Sigmoid colon (tissue), 7 donors: ENCODE results near the gene RAB11B. TPM values are rescaled to one million over a fixed set of nuclear protein-coding genes. Genes with fewer than 3 reads are reported as not detected.
"Not testable (repeated sequence)": the region's sequence is repeated elsewhere in the genome, so short reads cannot be mapped to it uniquely, and the experiment has no call there.

Experiments used
- DNase-seq: peaks from one replicate; pipeline ENCODE4 v3.0.0-alpha.2; 2019
- H3K27ac ChIP-seq, 4 donors: fragments of 200-600 bp; sonication (generic); one replicate each; pipeline ENCODE4 v1.5.1; 2016 to 2019; ENCODE audit warnings: mild to moderate bottlenecking in 1 of 4
- H3K27me3 ChIP-seq, 3 donors: fragments of 200-600 bp; sonication (generic); one replicate each; pipeline ENCODE4 v1.5.1; 2019; ENCODE audit warnings: mild to moderate bottlenecking in 1 of 3
- H3K36me3 ChIP-seq, 4 donors: fragments of 200-600 bp; sonication (generic); one replicate each; pipeline ENCODE4 v1.5.1; 2016 to 2019
- H3K4me1 ChIP-seq, 4 donors: fragments of 200-600 bp; sonication (generic); one replicate each; pipeline ENCODE4 v1.5.1; 2017 to 2019
- H3K4me3 ChIP-seq, 4 donors: fragments of 200-600 bp; sonication (generic); one replicate each; pipeline ENCODE4 v1.5.1; 2017 to 2019; ENCODE audit warnings: mild to moderate bottlenecking in 2 of 4, moderate library complexity in 1 of 4
- H3K9me3 ChIP-seq, 4 donors: fragments of 200-600 bp in 3 of 4; sonication (generic) in 3 of 4; one replicate each; pipeline versions ENCODE4 v1.5.1 to v1.6.1; 2013 to 2019
- EP300 ChIP-seq, 4 donors: sonication (generic); formaldehyde crosslinking; IDR thresholded peaks; one replicate each; pipeline ENCODE4 v1.6.1; 2017; ENCODE audit warnings: antibody characterized with exemption in 4 of 4
- POLR2A ChIP-seq, 2 donors: fragments of 450-650 bp; IDR thresholded peaks; one replicate each; pipeline ENCODE4 v1.6.1; 2016; ENCODE audit warnings: antibody characterized with exemption in 2 of 2, mild to moderate bottlenecking in 2 of 2, moderate library complexity in 2 of 2
- POLR2AphosphoS5 ChIP-seq, 4 donors: sonication (generic); formaldehyde crosslinking; IDR thresholded peaks; one replicate each; pipeline ENCODE4 v1.6.1; 2017; ENCODE audit warnings: antibody characterized with exemption in 4 of 4
- WGBS, 2 donors: extraction: QIAGEN DNeasy Blood & Tissue Kit; methylation state at CpG; one replicate each; pipeline ENCODE4 v1.1.7; 2013; 5-methylcytosine and 5-hydroxymethylcytosine counted together
- intact Hi-C: fragments of 100-400 bp; cut with DNase I; formaldehyde crosslinking; loops from one replicate; pipeline ENCODE4 v1.15.1; 2023
- polyA plus RNA-seq, 3 donors: library from polyadenylated mRNA; stranded (reverse); fragments of 200-250 nt; gene quantifications; one replicate each; pipeline ENCODE4 v1.2.3, GENCODE V29; 2013
- total RNA-seq, 4 donors: library from RNA; depleted of rRNA; stranded (reverse); fragments of >200 nt; gene quantifications; one replicate each; pipeline ENCODE4 v1.1.0, GENCODE V29; 2016
- TF ChIP-seq, protein P1 (sequence below), 4 experiments: fragments of 450-650 bp in 3 of 4; fragments of 200-600 bp in 1 of 4; IDR thresholded peaks; one replicate each; pipeline ENCODE4 v1.5.1; 2016 to 2019; ENCODE audit warnings: antibody characterized with exemption in 4 of 4, mild to moderate bottlenecking in 3 of 4, moderate library complexity in 2 of 4
- donor health status: healthy with polysubstance abuse.
- donor health status: Bipolar disorder and iron deficiency.
- donor health status: healthy.

The RAB11B gene
- total and polyA plus RNA-seq, 7 donors, result 17.5 to 103 (median 42.1) TPM

GRCh38 chr19:8429044-8429443, 38.9 kb downstream of the RAB11B start:
- H3K36me3 ChIP-seq, result peaks cover 0 to 52% (median 15%) of the 10 kb centered on the region in 4 donors
- TF ChIP-seq POLR2A (IDR thresholded peaks at IDR 0.05) (no peak), EP300 (IDR thresholded peaks at IDR 0.05) (no peak)
- H3K4me3 ChIP-seq, result no peak overlapping the region
- intact Hi-C loops, result no loop called here
- no peak for DNase-seq
- no peaks in the 10 kb centered on the region for H3K9me3 ChIP-seq
- peaks cover 0 to 17% (median 12%) of the 10 kb centered on the region in 4 donors for H3K4me1 ChIP-seq
- 87 to 93% methylated on average over 6 of the region's 6 CpGs for WGBS, 2 donors
- no peak overlapping the region for H3K27ac ChIP-seq
- H3K27me3 ChIP-seq, result no peaks in the 10 kb centered on the region

- Histone ChIP-seq H3K27ac (no peak overlapping the region), H3K36me3 (peaks cover 0 to 55% (median 15%) of the 10 kb centered on the region in 4 donors), H3K27me3 (no peaks in the 10 kb centered on the region), H3K4me3 (no peak overlapping the region), H3K9me3 (no peaks in the 10 kb centered on the region), H3K4me1 (peaks cover 0 to 15% (median 7%) of the 10 kb centered on the region in 4 donors)
- 97% methylated on average over 6 of the region's 6 CpGs for WGBS, 2 donors
- intact Hi-C loops, result no loop called here
- DNase-seq, result no peak
- TF ChIP-seq POLR2AphosphoS5 (IDR thresholded peaks at IDR 0.05) (no peak), POLR2A (IDR thresholded peaks at IDR 0.05) (no peak), EP300 (IDR thresholded peaks at IDR 0.05) (no peak)
- TF ChIP-seq, protein P1, sequence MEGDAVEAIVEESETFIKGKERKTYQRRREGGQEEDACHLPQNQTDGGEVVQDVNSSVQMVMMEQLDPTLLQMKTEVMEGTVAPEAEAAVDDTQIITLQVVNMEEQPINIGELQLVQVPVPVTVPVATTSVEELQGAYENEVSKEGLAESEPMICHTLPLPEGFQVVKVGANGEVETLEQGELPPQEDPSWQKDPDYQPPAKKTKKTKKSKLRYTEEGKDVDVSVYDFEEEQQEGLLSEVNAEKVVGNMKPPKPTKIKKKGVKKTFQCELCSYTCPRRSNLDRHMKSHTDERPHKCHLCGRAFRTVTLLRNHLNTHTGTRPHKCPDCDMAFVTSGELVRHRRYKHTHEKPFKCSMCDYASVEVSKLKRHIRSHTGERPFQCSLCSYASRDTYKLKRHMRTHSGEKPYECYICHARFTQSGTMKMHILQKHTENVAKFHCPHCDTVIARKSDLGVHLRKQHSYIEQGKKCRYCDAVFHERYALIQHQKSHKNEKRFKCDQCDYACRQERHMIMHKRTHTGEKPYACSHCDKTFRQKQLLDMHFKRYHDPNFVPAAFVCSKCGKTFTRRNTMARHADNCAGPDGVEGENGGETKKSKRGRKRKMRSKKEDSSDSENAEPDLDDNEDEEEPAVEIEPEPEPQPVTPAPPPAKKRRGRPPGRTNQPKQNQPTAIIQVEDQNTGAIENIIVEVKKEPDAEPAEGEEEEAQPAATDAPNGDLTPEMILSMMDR (IDR thresholded peaks at IDR 0.05), result no peak
Measured at GRCh38 chr19:8429826-8430225, 39.7 kb downstream of the RAB11B start.

GRCh38 chr19:8430650-8431049, 40.5 kb downstream of the RAB11B start:
- peaks cover 0 to 11% (median 4%) of the 10 kb centered on the region in 4 donors for H3K4me1 ChIP-seq
- H3K27ac ChIP-seq, result no peak overlapping the region
- no peak for DNase-seq
- no peaks in the 10 kb centered on the region for H3K9me3 ChIP-seq
- peaks cover 0 to 61% (median 15%) of the 10 kb centered on the region in 4 donors for H3K36me3 ChIP-seq
- no peaks in the 10 kb centered on the region for H3K27me3 ChIP-seq
- no peak overlapping the region for H3K4me3 ChIP-seq
- intact Hi-C loops, result no loop called here
- TF ChIP-seq POLR2AphosphoS5 (IDR thresholded peaks at IDR 0.05) (no peak), EP300 (IDR thresholded peaks at IDR 0.05) (no peak), POLR2A (IDR thresholded peaks at IDR 0.05) (no peak)
- TF ChIP-seq, protein P1 (IDR thresholded peaks at IDR 0.05), result no peak
- 95 to 96% methylated on average over 20 of the region's 20 CpGs for WGBS, 2 donors

DNA sequence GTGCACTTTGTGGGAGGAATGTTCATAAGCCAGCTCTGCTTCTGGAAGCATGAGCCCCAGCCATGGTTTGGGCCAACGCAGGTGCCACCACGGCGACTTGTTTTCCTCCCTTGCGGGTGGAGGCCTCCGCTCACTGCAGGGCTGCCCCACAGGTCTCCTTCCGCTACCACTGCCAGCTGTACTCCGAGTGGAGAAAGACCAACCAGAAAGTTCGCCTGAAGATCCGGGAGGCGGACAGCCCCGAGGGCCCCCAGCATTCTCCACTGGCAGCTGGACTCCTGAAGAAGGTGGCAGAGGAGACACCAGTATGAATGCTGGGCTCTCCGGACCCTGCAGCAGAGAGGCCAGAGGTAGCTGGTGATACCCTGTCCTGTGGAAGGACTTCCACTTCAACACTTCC, 48.1 kb downstream of the RAB11B start:
- intact Hi-C loops, result no loop called here
- TF ChIP-seq, protein P1 (IDR thresholded peaks at IDR 0.05), result no peak
- TF ChIP-seq POLR2AphosphoS5 (IDR thresholded peaks at IDR 0.05) (no peak), POLR2A (IDR thresholded peaks at IDR 0.05) (no peak), EP300 (IDR thresholded peaks at IDR 0.05) (no peak)
- Histone ChIP-seq H3K27me3 (no peaks in the 10 kb centered on the region), H3K9me3 (no peaks in the 10 kb centered on the region), H3K4me3 (no peak overlapping the region), H3K4me1 (peaks cover 0 to 11% (median 4%) of the 10 kb centered on the region in 4 donors), H3K27ac (no peak overlapping the region), H3K36me3 (peaks cover 0 to 38% (median 19%) of the 10 kb centered on the region in 4 donors)
- no peak for DNase-seq
- 97% methylated on average over 12 of the region's 12 CpGs for WGBS, 2 donors

DNA sequence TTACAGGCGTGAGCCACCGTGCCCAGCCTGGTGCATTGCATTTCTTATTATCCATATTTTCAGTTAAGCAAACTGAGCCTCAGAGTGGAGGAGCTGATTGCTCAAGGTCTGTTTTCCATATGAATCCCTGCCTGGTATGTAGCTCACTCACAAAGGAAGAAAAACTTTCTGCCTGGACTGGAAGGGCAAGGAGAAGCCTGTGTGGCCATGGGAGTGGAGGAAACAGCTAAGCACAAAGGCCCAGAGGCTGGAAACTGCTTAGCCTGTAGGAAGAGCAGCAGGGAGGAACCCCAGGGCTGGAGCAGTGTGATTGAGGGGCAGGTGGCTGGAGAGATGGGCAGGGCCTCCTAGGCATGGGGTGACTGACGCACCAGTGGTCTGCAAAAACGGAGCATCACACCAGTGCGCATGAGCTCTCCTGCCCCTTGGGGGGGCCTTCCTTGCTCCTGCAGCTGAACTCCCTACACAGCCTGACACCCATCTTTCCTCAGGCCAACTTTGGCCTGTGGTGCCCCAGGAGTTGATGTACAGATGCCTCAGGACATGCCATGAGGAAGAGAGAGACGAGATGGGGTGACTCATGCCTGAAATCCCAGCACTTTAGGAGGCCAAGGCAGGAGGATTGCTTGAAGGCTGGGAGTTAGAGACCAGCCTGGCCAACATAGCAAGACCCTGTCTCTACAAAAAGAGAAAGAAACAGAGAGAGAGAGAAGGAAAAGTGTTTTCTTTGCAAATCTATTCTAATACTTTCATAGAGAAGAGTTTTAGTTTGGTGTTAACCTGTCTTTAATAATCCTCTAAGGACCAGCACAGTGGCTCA, 51.8 kb downstream of the RAB11B start:
- Histone ChIP-seq H3K4me3 (no peak overlapping the region), H3K4me1 (peaks cover 0 to 20% (median 15%) of the 10 kb centered on the region in 4 donors), H3K27me3 (no peaks in the 10 kb centered on the region), H3K36me3 (peaks cover 0 to 35% (median 22%) of the 10 kb centered on the region in 4 donors), H3K9me3 (no peaks in the 10 kb centered on the region), H3K27ac (no peak overlapping the region)
- intact Hi-C loops, result no loop called here
- WGBS, 2 donors, result 85 to 90% methylated on average over 6 of the region's 6 CpGs
- TF ChIP-seq POLR2A (IDR thresholded peaks at IDR 0.05) (no peak), EP300 (IDR thresholded peaks at IDR 0.05) (no peak), POLR2AphosphoS5 (IDR thresholded peaks at IDR 0.05) (no peak)
- DNase-seq, result no peak

DNA sequence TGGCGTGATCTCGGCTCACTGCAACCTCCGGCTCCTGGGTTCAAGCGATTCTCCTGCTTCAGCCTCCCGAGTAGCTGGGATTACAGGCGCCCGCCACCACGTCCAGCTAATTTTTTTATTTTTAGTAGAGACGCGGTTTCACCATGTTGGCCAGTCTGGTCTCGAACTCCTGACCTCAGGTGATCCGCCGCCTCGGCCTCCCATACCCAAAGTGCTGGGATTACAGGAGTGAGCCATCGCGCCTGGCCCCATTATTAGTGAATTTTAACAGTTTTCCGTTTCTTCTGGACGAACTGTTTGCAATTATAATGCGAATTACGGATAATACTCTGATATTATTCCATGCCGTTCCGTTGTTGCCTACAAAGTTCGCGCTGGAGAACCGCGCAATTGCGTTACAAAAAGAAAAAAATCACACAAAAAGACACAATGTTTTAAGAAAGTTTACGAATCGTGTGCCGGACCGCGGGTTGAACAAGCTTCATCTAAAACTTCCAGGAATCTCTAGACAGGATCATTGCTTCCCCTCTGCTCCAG, 54.0 kb downstream of the RAB11B start:
- Histone ChIP-seq H3K36me3 (peaks cover 0 to 19% (median 7%) of the 10 kb centered on the region in 4 donors), H3K27ac (peak overlapping the region; percentile 96 to 98 (median 98)), H3K4me3 (peak overlapping the region; percentile 86 to 99 (median 91)), H3K4me1 (peaks cover 0 to 42% (median 38%) of the 10 kb centered on the region in 4 donors)
- H3K9me3 ChIP-seq, H3K27me3 ChIP-seq: not testable (repeated sequence)
- intact Hi-C loops, result loop anchor here (2.0 kb wide), 2 partner anchors 31 to 71 kb away; partner anchors contain the start of genes MARCHF2 and ZNF414
- DNase-seq, result peak; percentile 50
- WGBS, 2 donors, result 20 to 30% methylated on average over 32 of the region's 32 CpGs
